ENCODE results near the gene PLXNA3. TPM values are rescaled to one million over a fixed set of nuclear protein-coding genes. Genes with fewer than 3 reads are reported as not detected.

The PLXNA3 gene
- polyA plus RNA-seq, 3 donors = 0.02 to 10.9 TPM; not detected in 1

- H3K4me2 ChIP-seq (replicated peaks; ENCODE audit: extremely low read depth, low read length, poor library complexity, severe bottlenecking) = peak overlapping the region; percentile 12
- intact Hi-C loops (cut with micrococcal nuclease) = loop anchor here in 1 of 2 donors (2.0 kb wide), 1 partner anchor 14 kb away; no protein-coding TSS in a partner anchor
- H4K20me1 ChIP-seq (ENCODE audit: insufficient read depth, low read length) = no peaks in the 10 kb centered on the region
- no peaks in the 10 kb centered on the region for H3K27me3 ChIP-seq (ENCODE audit: control insufficient read depth in 2 of 2, insufficient read depth in 2 of 2, low read length in 2 of 2)
- H3K79me2 ChIP-seq (ENCODE audit: insufficient read depth, low read length) = peaks cover 36% of the 10 kb centered on the region
- H3K4me1 ChIP-seq (ENCODE audit: control insufficient read depth in 1 of 2, insufficient read depth in 2 of 2, low read length in 2 of 2) = peaks cover 49 to 64% of the 10 kb centered on the region in 2 donors
- no peak overlapping the region for H2AFZ ChIP-seq (ENCODE audit: insufficient read depth, low read depth, low read length, poor library complexity, severe bottlenecking)
- H3K27ac ChIP-seq (ENCODE audit: low read depth in 1 of 2, low read length in 2 of 2) = peak overlapping the region; percentile 78
- H3K9me3 ChIP-seq (replicated peaks in 1 of 2; ENCODE audit: control insufficient read depth in 1 of 2, insufficient read depth in 1 of 2, low read length in 2 of 2) = no peaks in the 10 kb centered on the region
- peak; percentile 34 to 72 (median 50) for DNase-seq
- H3K4me3 ChIP-seq (replicated peaks in 1 of 3; ENCODE audit: low read depth in 2 of 3, low read length in 3 of 3) = peak overlapping the region in 1 of 3 experiments; percentile 87
- Mint-ChIP-seq H3K4me1 (peaks cover 50% of the 10 kb centered on the region), H3K27me3 (ENCODE audit: low read depth in 3 of 3) (peaks cover 0 to 2% (median 0%) of the 10 kb centered on the region in 3 donors), H3K9me3 (peaks cover 0 to 21% (median 5%) of the 10 kb centered on the region in 7 donors), H3K36me3 (peaks cover under 1 to 5% of the 10 kb centered on the region in 2 donors), H3K4me3 (peak overlapping the region; percentile 81 to 84), H3K27ac (peak overlapping the region; percentile 30 to 99 (median 90))
- WGBS (ENCODE audit: insufficient coverage) = 100% methylated on average over 1 of the region's 13 CpGs
- H3K36me3 ChIP-seq (replicated peaks in 1 of 2; ENCODE audit: control insufficient read depth in 1 of 2, insufficient read depth in 2 of 2, low read length in 2 of 2) = peaks cover under 1 to 1% of the 10 kb centered on the region in 2 donors
- TF ChIP-seq CTCF (IDR thresholded peaks at IDR 0.05) = no peak
- no peak overlapping the region for H3K9ac ChIP-seq (ENCODE audit: insufficient read depth, low read length, poor library complexity, severe bottlenecking)
Observed at GRCh38 chrX:154426916-154427770, 30.9 kb upstream of the PLXNA3 start.

- peak within 1 kb of the TSS; percentile 39 for H2AFZ ChIP-seq (ENCODE audit: insufficient read depth, low read depth, low read length, poor library complexity, severe bottlenecking)
- H3K9me3 ChIP-seq (replicated peaks in 1 of 2; ENCODE audit: control insufficient read depth in 1 of 2, insufficient read depth in 1 of 2, low read length in 2 of 2) = no peaks in the 10 kb centered on the region
- intact Hi-C loops (cut with micrococcal nuclease) = no loop called here
Observed at GRCh38 chrX:154428176-154429171, 29.6 kb upstream of the PLXNA3 start, which contains the start of gene ATP6AP1. Gene ATP6AP1, plus strand, starts transcription at chrX:154428677. Its CDS starts 16 bp downstream, at chrX:154428693.

More at GRCh38 chrX:154428176-154429171, 29.6 kb upstream of the PLXNA3 start, which contains the start of gene ATP6AP1:
- Histone ChIP-seq H3K4me2 (replicated peaks; ENCODE audit: extremely low read depth, low read length, poor library complexity, severe bottlenecking) (peak within 1 kb of the TSS; percentile 82), H3K36me3 (replicated peaks in 1 of 2; ENCODE audit: control insufficient read depth in 1 of 2, insufficient read depth in 2 of 2, low read length in 2 of 2) (peaks cover 13 to 14% of the 10 kb centered on the region in 2 donors), H3K4me1 (ENCODE audit: control insufficient read depth in 1 of 2, insufficient read depth in 2 of 2, low read length in 2 of 2) (peaks cover 50 to 67% of the 10 kb centered on the region in 2 donors), H3K4me3 (replicated peaks in 1 of 3; ENCODE audit: low read depth in 2 of 3, low read length in 3 of 3) (peak within 1 kb of the TSS; percentile 78 to 87 (median 79)), H3K27ac (ENCODE audit: low read depth in 1 of 2, low read length in 2 of 2) (peak within 1 kb of the TSS; percentile 78 to 92), H4K20me1 (ENCODE audit: insufficient read depth, low read length) (no peaks in the 10 kb centered on the region), H3K9ac (ENCODE audit: insufficient read depth, low read length, poor library complexity, severe bottlenecking) (peak within 1 kb of the TSS; percentile 76), H3K27me3 (ENCODE audit: control insufficient read depth in 2 of 2, insufficient read depth in 2 of 2, low read length in 2 of 2) (no peaks in the 10 kb centered on the region), H3K79me2 (ENCODE audit: insufficient read depth, low read length) (peaks cover 43% of the 10 kb centered on the region)
- peak; percentile 87 to 92 (median 89) for DNase-seq
- H3K27me3 Mint-ChIP-seq (ENCODE audit: low read depth in 3 of 3) = peaks cover 0 to 2% (median 0%) of the 10 kb centered on the region in 3 donors
- TF ChIP-seq CTCF (IDR thresholded peaks at IDR 0.05) = no peak
- peaks cover 12 to 15% of the 10 kb centered on the region in 2 donors for H3K36me3 Mint-ChIP-seq
- peaks cover 0 to 21% (median 5%) of the 10 kb centered on the region in 7 donors for H3K9me3 Mint-ChIP-seq
- 8% methylated on average over 60 of the region's 87 CpGs for WGBS (ENCODE audit: insufficient coverage)
- H3K4me3 Mint-ChIP-seq = peak within 1 kb of the TSS; percentile 81 to 84
- peak within 1 kb of the TSS; percentile 90 to 99 (median 95) for H3K27ac Mint-ChIP-seq
- H3K4me1 Mint-ChIP-seq = peaks cover 51% of the 10 kb centered on the region

All from CD14-positive monocyte (primary cell).